Lower leg skin (tissue), 3 donors: ENCODE measurements around the gene FCHO1.

ENCODE experiments used
- CTCF ChIP-seq, 3 donors: fragments of 450-650 bp; IDR thresholded peaks; one replicate each; pipeline ENCODE4 v1.5.1; 2016; ENCODE audit warnings: antibody characterized with exemption in 3 of 3, mild to moderate bottlenecking in 3 of 3, moderate library complexity in 2 of 3
- POLR2A ChIP-seq, 2 donors: fragments of 450-650 bp; IDR thresholded peaks; one replicate each; pipeline ENCODE4 v1.6.1; 2016 to 2017; ENCODE audit warnings: antibody characterized with exemption in 2 of 2, mild to moderate bottlenecking in 1 of 2, moderate library complexity in 1 of 2

DNA sequence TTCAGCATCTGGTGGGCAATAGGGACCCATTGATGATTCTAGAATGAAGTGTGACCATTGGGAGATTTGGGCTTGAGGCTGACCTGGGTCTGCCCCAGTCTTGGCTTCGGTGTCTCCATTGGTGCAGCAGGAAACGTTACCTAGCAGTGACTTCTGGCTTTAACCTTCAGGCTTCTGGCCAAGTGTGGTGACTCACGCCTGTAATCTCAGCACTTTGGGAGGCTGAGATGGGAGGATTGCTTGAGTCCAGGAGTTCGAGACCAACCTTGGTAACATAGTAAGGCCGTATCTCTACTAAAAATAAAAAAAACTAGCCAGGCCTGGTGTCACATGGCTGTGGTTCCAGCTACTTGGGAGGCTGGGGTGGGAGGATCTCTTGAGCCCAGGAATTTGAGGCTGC lies 7.2 kb downstream of the FCHO1 start:
- TF ChIP-seq CTCF (IDR thresholded peaks at IDR 0.05) = no peak
- TF ChIP-seq POLR2A (IDR thresholded peaks at IDR 0.05) = no peak
